SK-N-SH treated with all-trans-retinoic acid at 6 μM for 48 hours (cell line): Measurements from ENCODE around the gene PLD3.

Source experiments
- ATAC-seq: fragments of 200-7000 bp; cut with Tn5 transposase; 3 replicates; pipeline ENCODE4 v1.9.1; 2020; ENCODE audit warnings: mild to moderate bottlenecking, moderate library complexity
- BACH2 ChIP-seq: fragments of 250-450 bp; sonication (Bioruptor Pico); IDR thresholded peaks from 2 replicates; pipeline ENCODE4 v1.9.0; 2021; ENCODE audit warnings: mild to moderate bottlenecking, borderline replicate concordance
- ESRRG ChIP-seq: fragments of 250-450 bp; sonication (Bioruptor Pico); IDR thresholded peaks from 2 replicates; pipeline ENCODE4 v1.6.1; 2021; ENCODE audit warnings: mild to moderate bottlenecking
- GLIS3 ChIP-seq: fragments of 250-450 bp; sonication (Bioruptor Pico); IDR thresholded peaks from 2 replicates; pipeline ENCODE4 v1.5.0; 2020; ENCODE audit warnings: mild to moderate bottlenecking, moderate library complexity
- ISL1 ChIP-seq: fragments of 250-450 bp; sonication (Bioruptor Pico); IDR thresholded peaks from 2 replicates; pipeline ENCODE4 v2.1.2; 2022; ENCODE audit warnings: mild to moderate bottlenecking, moderate library complexity
- OSR1 ChIP-seq: fragments of 250-450 bp; sonication (Bioruptor Pico); IDR thresholded peaks from 2 replicates; pipeline ENCODE4 v1.8.0; 2022; ENCODE audit warnings: moderate library complexity, mild to moderate bottlenecking, inconsistent platforms
- PPARA ChIP-seq: fragments of 250-450 bp; sonication (Bioruptor Pico); IDR thresholded peaks from 2 replicates; pipeline ENCODE4 v1.5.0; 2020; ENCODE audit warnings: mild to moderate bottlenecking, borderline replicate concordance
- RARB ChIP-seq: fragments of 250-450 bp; sonication (Bioruptor Pico); IDR thresholded peaks from 2 replicates; pipeline ENCODE4 v1.8.0; 2021; ENCODE audit warnings: mild to moderate bottlenecking, moderate library complexity
- TCF4 ChIP-seq: fragments of 250-450 bp; sonication (Bioruptor Pico); IDR thresholded peaks from 2 replicates; pipeline ENCODE4 v1.8.0; 2021; ENCODE audit warnings: mild to moderate bottlenecking, moderate library complexity, borderline replicate concordance
- TOX ChIP-seq: fragments of 250-450 bp; sonication (Bioruptor Pico); IDR thresholded peaks from 2 replicates; pipeline ENCODE4 v1.8.0; 2021; ENCODE audit warnings: mild to moderate bottlenecking, moderate library complexity, borderline replicate concordance
- ZFP3 ChIP-seq: fragments of 250-450 bp; sonication (Bioruptor Pico); IDR thresholded peaks from 2 replicates; pipeline ENCODE4 v1.5.0; 2020; ENCODE audit warnings: mild to moderate bottlenecking, moderate library complexity
- ZFP30 ChIP-seq: fragments of 450-650 bp; formaldehyde crosslinking; IDR thresholded peaks from 2 replicates; pipeline ENCODE4 v1.5.0; 2022; ENCODE audit warnings: mild to moderate bottlenecking, moderate library complexity
- ZNF565 ChIP-seq: fragments of 450-650 bp; formaldehyde crosslinking; conservative IDR thresholded peaks from 2 replicates; pipeline ENCODE4 v1.5.0; 2020; ENCODE audit warnings: low read depth, mild to moderate bottlenecking, moderate library complexity
- ZNF70 ChIP-seq: fragments of 450-650 bp; formaldehyde crosslinking; IDR thresholded peaks from 2 replicates; pipeline ENCODE4 v1.5.0; 2020; ENCODE audit warnings: mild to moderate bottlenecking, moderate library complexity
- TF ChIP-seq, protein P1 (sequence below): fragments of 250-450 bp; sonication (Bioruptor Pico); IDR thresholded peaks from 2 replicates; pipeline ENCODE4 v1.5.1; 2021; ENCODE audit warnings: mild to moderate bottlenecking, moderate library complexity
- TF ChIP-seq, protein P2 (sequence below): fragments of 250-450 bp; sonication (Bioruptor Pico); IDR thresholded peaks from 2 replicates; pipeline ENCODE4 v1.5.1; 2020; ENCODE audit warnings: low read depth, mild to moderate bottlenecking, moderate library complexity
- TF ChIP-seq, protein P3 (sequence below): fragments of 250-450 bp; sonication (Bioruptor Pico); IDR thresholded peaks from 2 replicates; pipeline ENCODE4 v1.8.0; 2020; ENCODE audit warnings: mild to moderate bottlenecking, moderate library complexity, borderline replicate concordance
- TF ChIP-seq, protein P4 (sequence below): fragments of 250-450 bp; sonication (Bioruptor Pico); IDR thresholded peaks from 2 replicates; pipeline ENCODE4 v1.5.0; 2020; ENCODE audit warnings: mild to moderate bottlenecking, moderate library complexity
- TF ChIP-seq, protein P5 (sequence below): fragments of 250-450 bp; sonication (Bioruptor Pico); IDR thresholded peaks from 2 replicates; pipeline ENCODE4 v1.8.0; 2021; ENCODE audit warnings: low read depth, mild to moderate bottlenecking, moderate library complexity, borderline replicate concordance

Gene PLD3

GRCh38 chr19:40394816-40395210, 46.3 kb downstream of the PLD3 start (continued):
- TF ChIP-seq, protein P1, sequence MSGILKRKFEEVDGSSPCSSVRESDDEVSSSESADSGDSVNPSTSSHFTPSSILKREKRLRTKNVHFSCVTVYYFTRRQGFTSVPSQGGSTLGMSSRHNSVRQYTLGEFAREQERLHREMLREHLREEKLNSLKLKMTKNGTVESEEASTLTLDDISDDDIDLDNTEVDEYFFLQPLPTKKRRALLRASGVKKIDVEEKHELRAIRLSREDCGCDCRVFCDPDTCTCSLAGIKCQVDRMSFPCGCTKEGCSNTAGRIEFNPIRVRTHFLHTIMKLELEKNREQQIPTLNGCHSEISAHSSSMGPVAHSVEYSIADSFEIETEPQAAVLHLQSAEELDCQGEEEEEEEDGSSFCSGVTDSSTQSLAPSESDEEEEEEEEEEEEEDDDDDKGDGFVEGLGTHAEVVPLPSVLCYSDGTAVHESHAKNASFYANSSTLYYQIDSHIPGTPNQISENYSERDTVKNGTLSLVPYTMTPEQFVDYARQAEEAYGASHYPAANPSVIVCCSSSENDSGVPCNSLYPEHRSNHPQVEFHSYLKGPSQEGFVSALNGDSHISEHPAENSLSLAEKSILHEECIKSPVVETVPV (CRISPR knock-in tag), result no peak
- no peak for TF ChIP-seq ZFP30 (CRISPR knock-in tag)
- TF ChIP-seq TOX (CRISPR knock-in tag), result no peak
- no peak for TF ChIP-seq GLIS3 (CRISPR knock-in tag)
- TF ChIP-seq, protein P2, sequence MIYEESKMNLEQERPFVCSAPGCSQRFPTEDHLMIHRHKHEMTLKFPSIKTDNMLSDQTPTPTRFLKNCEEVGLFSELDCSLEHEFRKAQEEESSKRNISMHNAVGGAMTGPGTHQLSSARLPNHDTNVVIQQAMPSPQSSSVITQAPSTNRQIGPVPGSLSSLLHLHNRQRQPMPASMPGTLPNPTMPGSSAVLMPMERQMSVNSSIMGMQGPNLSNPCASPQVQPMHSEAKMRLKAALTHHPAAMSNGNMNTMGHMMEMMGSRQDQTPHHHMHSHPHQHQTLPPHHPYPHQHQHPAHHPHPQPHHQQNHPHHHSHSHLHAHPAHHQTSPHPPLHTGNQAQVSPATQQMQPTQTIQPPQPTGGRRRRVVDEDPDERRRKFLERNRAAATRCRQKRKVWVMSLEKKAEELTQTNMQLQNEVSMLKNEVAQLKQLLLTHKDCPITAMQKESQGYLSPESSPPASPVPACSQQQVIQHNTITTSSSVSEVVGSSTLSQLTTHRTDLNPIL, result no peak

GRCh38 chr19:40395956-40396355, 47.5 kb downstream of the PLD3 start:
- no peak for ATAC-seq
- TF ChIP-seq ZNF565 (CRISPR knock-in tag) (no peak), GLIS3 (CRISPR knock-in tag) (no peak), TOX (CRISPR knock-in tag) (no peak), BACH2 (CRISPR knock-in tag) (no peak), RARB (no peak), ZNF70 (CRISPR knock-in tag) (no peak), PPARA (CRISPR knock-in tag) (no peak), TCF4 (CRISPR knock-in tag) (no peak), ISL1 (CRISPR knock-in tag) (no peak), OSR1 (no peak), ZFP3 (CRISPR knock-in tag) (no peak)
- TF ChIP-seq, protein P3, sequence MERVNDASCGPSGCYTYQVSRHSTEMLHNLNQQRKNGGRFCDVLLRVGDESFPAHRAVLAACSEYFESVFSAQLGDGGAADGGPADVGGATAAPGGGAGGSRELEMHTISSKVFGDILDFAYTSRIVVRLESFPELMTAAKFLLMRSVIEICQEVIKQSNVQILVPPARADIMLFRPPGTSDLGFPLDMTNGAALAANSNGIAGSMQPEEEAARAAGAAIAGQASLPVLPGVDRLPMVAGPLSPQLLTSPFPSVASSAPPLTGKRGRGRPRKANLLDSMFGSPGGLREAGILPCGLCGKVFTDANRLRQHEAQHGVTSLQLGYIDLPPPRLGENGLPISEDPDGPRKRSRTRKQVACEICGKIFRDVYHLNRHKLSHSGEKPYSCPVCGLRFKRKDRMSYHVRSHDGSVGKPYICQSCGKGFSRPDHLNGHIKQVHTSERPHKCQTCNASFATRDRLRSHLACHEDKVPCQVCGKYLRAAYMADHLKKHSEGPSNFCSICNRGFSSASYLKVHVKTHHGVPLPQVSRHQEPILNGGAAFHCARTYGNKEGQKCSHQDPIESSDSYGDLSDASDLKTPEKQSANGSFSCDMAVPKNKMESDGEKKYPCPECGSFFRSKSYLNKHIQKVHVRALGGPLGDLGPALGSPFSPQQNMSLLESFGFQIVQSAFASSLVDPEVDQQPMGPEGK, result no peak
- TF ChIP-seq, protein P4, sequence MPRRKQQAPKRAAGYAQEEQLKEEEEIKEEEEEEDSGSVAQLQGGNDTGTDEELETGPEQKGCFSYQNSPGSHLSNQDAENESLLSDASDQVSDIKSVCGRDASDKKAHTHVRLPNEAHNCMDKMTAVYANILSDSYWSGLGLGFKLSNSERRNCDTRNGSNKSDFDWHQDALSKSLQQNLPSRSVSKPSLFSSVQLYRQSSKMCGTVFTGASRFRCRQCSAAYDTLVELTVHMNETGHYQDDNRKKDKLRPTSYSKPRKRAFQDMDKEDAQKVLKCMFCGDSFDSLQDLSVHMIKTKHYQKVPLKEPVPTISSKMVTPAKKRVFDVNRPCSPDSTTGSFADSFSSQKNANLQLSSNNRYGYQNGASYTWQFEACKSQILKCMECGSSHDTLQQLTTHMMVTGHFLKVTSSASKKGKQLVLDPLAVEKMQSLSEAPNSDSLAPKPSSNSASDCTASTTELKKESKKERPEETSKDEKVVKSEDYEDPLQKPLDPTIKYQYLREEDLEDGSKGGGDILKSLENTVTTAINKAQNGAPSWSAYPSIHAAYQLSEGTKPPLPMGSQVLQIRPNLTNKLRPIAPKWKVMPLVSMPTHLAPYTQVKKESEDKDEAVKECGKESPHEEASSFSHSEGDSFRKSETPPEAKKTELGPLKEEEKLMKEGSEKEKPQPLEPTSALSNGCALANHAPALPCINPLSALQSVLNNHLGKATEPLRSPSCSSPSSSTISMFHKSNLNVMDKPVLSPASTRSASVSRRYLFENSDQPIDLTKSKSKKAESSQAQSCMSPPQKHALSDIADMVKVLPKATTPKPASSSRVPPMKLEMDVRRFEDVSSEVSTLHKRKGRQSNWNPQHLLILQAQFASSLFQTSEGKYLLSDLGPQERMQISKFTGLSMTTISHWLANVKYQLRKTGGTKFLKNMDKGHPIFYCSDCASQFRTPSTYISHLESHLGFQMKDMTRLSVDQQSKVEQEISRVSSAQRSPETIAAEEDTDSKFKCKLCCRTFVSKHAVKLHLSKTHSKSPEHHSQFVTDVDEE (CRISPR knock-in tag), result no peak
- TF ChIP-seq, protein P2, result no peak
- TF ChIP-seq, protein P5, sequence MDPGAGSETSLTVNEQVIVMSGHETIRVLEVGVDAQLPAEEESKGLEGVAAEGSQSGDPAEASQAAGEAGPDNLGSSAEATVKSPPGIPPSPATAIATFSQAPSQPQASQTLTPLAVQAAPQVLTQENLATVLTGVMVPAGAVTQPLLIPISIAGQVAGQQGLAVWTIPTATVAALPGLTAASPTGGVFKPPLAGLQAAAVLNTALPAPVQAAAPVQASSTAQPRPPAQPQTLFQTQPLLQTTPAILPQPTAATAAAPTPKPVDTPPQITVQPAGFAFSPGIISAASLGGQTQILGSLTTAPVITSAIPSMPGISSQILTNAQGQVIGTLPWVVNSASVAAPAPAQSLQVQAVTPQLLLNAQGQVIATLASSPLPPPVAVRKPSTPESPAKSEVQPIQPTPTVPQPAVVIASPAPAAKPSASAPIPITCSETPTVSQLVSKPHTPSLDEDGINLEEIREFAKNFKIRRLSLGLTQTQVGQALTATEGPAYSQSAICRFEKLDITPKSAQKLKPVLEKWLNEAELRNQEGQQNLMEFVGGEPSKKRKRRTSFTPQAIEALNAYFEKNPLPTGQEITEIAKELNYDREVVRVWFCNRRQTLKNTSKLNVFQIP, result no peak
- TF ChIP-seq, all 23 proteins: peak for 0

DNA sequence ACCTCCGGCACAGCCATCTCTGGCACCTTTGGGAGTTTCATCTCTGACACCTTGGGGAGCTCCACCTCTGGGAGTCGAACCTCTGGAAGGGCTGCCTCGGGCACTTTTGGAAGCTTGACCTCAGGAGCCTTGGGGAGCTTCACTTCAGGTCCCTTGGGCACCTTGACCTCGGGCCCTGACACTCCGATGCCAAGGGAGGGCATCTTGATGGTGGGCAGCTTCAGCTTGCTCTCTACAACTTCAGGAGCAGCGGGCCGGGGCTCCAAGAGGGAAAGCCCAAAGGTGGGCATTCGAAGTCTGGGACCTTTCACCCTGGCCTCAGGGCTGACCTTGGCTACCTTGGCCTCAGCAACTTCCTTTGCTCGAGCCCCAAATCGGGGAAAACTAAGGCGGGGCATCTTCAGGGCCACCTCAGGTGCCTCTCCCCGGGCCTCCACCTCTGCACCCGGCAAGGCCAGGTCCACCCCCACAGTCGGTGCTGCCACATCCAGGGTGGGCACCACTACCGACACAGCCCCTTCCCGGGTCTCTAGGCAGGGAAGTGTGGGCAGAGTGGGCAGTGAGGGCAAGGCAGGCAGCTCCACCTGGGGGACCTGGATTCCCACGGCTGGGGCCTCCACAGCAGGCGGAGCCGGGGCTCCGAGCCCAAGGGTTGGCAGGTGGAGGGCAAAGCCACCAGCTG, 48.5 kb downstream of the PLD3 start:
- ATAC-seq, result no peak
- TF ChIP-seq TOX (CRISPR knock-in tag), result no peak
- no peak for TF ChIP-seq BACH2 (CRISPR knock-in tag)
- TF ChIP-seq, protein P1 (CRISPR knock-in tag), result no peak
- TF ChIP-seq ZFP30 (CRISPR knock-in tag), result no peak
- no peak for TF ChIP-seq ZNF565 (CRISPR knock-in tag)
- TF ChIP-seq PPARA (CRISPR knock-in tag), result no peak
- TF ChIP-seq GLIS3 (CRISPR knock-in tag), result no peak
- TF ChIP-seq, protein P4 (CRISPR knock-in tag), result no peak
- TF ChIP-seq ESRRG (CRISPR knock-in tag), result no peak
- no peak for TF ChIP-seq ISL1 (CRISPR knock-in tag)
- TF ChIP-seq, protein P2, result no peak
- TF ChIP-seq ZNF70 (CRISPR knock-in tag), result no peak
- no peak for TF ChIP-seq OSR1
